ENCODE results near the gene SCN8A. TPM values are rescaled to one million over a fixed set of nuclear protein-coding genes. Genes with fewer than 3 reads are reported as not detected.

SCN8A gene
- total and polyA plus RNA-seq, 3 donors from 2014 or later, result 4.8 to 15.3 (median 11.0) TPM

- DNase-seq, result no peak
- intact Hi-C loops (cut with DNase I; ENCODE audit: low total_unique reads), result no loop called here
Measured at GRCh38 chr12:51635346-51635745, 44.3 kb downstream of the SCN8A start.

GRCh38 chr12:51636581-51636980 lies 45.5 kb downstream of the SCN8A start:
- intact Hi-C loops (cut with DNase I; ENCODE audit: low total_unique reads), result no loop called here
- H3K4me3 ChIP-seq, result no peak overlapping the region
- DNase-seq, result no peak
- no peaks in the 10 kb centered on the region for H3K9me3 ChIP-seq
- no peak overlapping the region for H3K27ac ChIP-seq
- WGBS, 2 donors, result 94 to 95% methylated on average over 3 of the region's 3 CpGs
- no peaks in the 10 kb centered on the region for H3K36me3 ChIP-seq (ENCODE audit: low read depth, missing control alignments)
- TF ChIP-seq CTCF (IDR thresholded peaks at IDR 0.05), result no peak
- no peak for TF ChIP-seq POLR2A (IDR thresholded peaks at IDR 0.05)
- H3K27me3 ChIP-seq, result no peaks in the 10 kb centered on the region
- H3K4me1 ChIP-seq, result no peaks in the 10 kb centered on the region

More at GRCh38 chr12:51635346-51635745, 44.3 kb downstream of the SCN8A start:
- Histone ChIP-seq H3K36me3 (ENCODE audit: low read depth, missing control alignments) (no peaks in the 10 kb centered on the region), H3K9me3 (no peaks in the 10 kb centered on the region), H3K27ac (no peak overlapping the region), H3K4me3 (no peak overlapping the region), H3K27me3 (no peaks in the 10 kb centered on the region), H3K4me1 (no peaks in the 10 kb centered on the region)
- WGBS, 2 donors, result 94 to 100% methylated on average over 1 of the region's 1 CpG
- TF ChIP-seq POLR2A (IDR thresholded peaks at IDR 0.05) (no peak), CTCF (IDR thresholded peaks at IDR 0.05) (no peak)

GRCh38 chr12:51636986-51637385 lies 46.0 kb downstream of the SCN8A start:
- TF ChIP-seq CTCF (IDR thresholded peaks at IDR 0.05), result no peak
- no peak for TF ChIP-seq POLR2A (IDR thresholded peaks at IDR 0.05)
- 92 to 97% methylated on average over 1 of the region's 1 CpG for WGBS, 2 donors
- Histone ChIP-seq H3K27me3 (no peaks in the 10 kb centered on the region), H3K36me3 (ENCODE audit: low read depth, missing control alignments) (no peaks in the 10 kb centered on the region), H3K27ac (no peak overlapping the region), H3K4me1 (no peaks in the 10 kb centered on the region), H3K9me3 (no peaks in the 10 kb centered on the region), H3K4me3 (no peak overlapping the region)
- DNase-seq, result no peak
- intact Hi-C loops (cut with DNase I; ENCODE audit: low total_unique reads), result no loop called here

- TF ChIP-seq CTCF (IDR thresholded peaks at IDR 0.05), result no peak
- no peak for TF ChIP-seq POLR2A (IDR thresholded peaks at IDR 0.05)
- no peak for DNase-seq
- Histone ChIP-seq H3K4me1 (no peaks in the 10 kb centered on the region), H3K27me3 (no peaks in the 10 kb centered on the region), H3K27ac (no peak overlapping the region), H3K9me3 (no peaks in the 10 kb centered on the region), H3K4me3 (no peak overlapping the region), H3K36me3 (ENCODE audit: low read depth, missing control alignments) (no peaks in the 10 kb centered on the region)
- 85 to 97% methylated on average over 5 of the region's 5 CpGs for WGBS, 2 donors
- intact Hi-C loops (cut with DNase I; ENCODE audit: low total_unique reads), result no loop called here
Measured at GRCh38 chr12:51639361-51639760, 48.3 kb downstream of the SCN8A start.

- H3K27ac ChIP-seq, result no peak overlapping the region
- H3K4me3 ChIP-seq, result no peak overlapping the region
- no peaks in the 10 kb centered on the region for H3K27me3 ChIP-seq
- no peak for DNase-seq
- intact Hi-C loops (cut with DNase I; ENCODE audit: low total_unique reads), result no loop called here
- TF ChIP-seq CTCF (IDR thresholded peaks at IDR 0.05) (no peak), POLR2A (IDR thresholded peaks at IDR 0.05) (no peak)
- no peaks in the 10 kb centered on the region for H3K36me3 ChIP-seq (ENCODE audit: low read depth, missing control alignments)
- H3K9me3 ChIP-seq, result no peaks in the 10 kb centered on the region
- no peaks in the 10 kb centered on the region for H3K4me1 ChIP-seq
Measured at GRCh38 chr12:51642286-51642685, 51.3 kb downstream of the SCN8A start.

Measured in testis (tissue), 3 donors.